ENCODE results near the gene ANGPTL7. TPM values are rescaled to one million over a fixed set of nuclear protein-coding genes. Genes with fewer than 3 reads are reported as not detected.
A peak's percentile ranks its signal among the peaks of the same experiment; 100 is the strongest.

ANGPTL7 gene
- total RNA-seq, 4 donors from 2014 or later: 1.3 TPM; not detected in 3

DNA sequence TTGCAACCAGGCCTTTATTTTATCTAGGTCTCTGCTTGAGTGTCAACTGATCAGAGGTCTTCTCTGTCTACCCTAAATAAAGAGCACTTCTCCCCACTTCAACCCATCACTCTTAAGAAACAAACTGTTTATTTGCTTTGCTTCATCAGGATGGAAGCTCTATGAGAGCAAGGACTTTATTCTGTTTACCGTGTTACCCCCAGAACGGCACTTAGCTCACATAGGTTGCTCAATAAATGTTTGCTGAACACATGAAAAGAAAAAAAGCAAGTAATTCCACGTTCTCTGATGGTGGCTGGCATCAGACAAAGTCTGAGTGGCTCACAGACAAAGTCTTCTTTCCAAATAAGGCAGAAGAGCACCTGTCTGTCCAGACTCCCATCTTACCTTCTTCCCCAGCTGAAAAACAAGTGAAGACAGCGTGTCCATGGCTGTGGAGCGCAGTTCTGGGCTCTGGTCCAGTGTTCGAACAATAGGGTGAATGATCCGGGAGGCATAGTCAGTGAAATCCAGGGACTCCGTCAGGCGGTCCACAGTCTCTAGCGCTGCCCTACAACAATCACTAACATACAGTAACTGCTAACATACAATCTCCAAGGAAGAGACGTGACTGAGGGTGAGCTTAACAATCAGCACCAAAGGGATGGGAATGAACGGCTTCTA is 22.9 kb downstream of the ANGPTL7 start:
- Histone ChIP-seq H3K9me3 (no peaks in the 10 kb centered on the region), H3K27me3 (no peaks in the 10 kb centered on the region), H3K4me1 (no peaks in the 10 kb centered on the region), H3K36me3 (peaks cover 0 to 94% (median 3%) of the 10 kb centered on the region in 3 donors), H3K4me3 (no peak overlapping the region), H3K27ac (no peak overlapping the region)
- TF ChIP-seq, protein P1, sequence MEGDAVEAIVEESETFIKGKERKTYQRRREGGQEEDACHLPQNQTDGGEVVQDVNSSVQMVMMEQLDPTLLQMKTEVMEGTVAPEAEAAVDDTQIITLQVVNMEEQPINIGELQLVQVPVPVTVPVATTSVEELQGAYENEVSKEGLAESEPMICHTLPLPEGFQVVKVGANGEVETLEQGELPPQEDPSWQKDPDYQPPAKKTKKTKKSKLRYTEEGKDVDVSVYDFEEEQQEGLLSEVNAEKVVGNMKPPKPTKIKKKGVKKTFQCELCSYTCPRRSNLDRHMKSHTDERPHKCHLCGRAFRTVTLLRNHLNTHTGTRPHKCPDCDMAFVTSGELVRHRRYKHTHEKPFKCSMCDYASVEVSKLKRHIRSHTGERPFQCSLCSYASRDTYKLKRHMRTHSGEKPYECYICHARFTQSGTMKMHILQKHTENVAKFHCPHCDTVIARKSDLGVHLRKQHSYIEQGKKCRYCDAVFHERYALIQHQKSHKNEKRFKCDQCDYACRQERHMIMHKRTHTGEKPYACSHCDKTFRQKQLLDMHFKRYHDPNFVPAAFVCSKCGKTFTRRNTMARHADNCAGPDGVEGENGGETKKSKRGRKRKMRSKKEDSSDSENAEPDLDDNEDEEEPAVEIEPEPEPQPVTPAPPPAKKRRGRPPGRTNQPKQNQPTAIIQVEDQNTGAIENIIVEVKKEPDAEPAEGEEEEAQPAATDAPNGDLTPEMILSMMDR (IDR thresholded peaks at IDR 0.05): no peak
- no peak for TF ChIP-seq POLR2A (IDR thresholded peaks at IDR 0.05)
- no peak for DNase-seq

DNA sequence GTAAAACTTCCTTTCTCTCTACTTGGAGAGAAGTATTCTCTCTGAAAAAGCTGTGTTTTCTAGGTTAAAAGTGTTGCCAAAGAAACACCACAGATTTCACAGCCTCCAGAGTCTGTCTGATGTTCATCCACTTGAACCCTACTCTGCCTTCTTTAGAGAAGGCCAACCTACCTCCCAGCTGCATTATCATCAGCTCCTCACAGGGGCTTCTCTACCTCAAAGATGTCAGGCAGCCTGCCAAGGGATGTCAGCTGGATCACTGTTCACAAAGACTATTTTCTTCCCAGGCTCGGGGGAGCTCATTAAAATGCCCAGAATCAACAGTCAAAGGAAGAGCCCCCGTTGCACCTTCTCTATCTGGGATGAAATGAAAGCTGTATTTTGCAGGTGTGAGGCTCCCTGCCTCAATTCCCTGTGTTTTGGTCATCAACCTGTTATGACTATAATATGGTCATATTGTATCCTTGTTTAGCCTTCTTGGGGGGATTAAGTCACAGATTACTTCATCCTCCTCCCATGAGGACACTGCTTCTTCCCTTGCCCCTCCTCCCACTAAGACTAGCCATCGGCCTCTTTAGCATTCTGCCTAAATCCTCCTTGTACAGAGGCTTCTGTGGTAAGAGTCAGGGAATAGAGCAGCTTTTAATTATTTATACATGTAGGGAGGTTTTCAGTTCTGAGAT is 25.7 kb downstream of the ANGPTL7 start:
- DNase-seq: no peak
- H3K36me3 ChIP-seq: peaks cover 0 to 95% (median 3%) of the 10 kb centered on the region in 3 donors
- no peak overlapping the region for H3K4me3 ChIP-seq
- no peaks in the 10 kb centered on the region for H3K27me3 ChIP-seq
- no peak overlapping the region for H3K27ac ChIP-seq
- TF ChIP-seq, protein P1 (IDR thresholded peaks at IDR 0.05): no peak
- no peak for TF ChIP-seq POLR2A (IDR thresholded peaks at IDR 0.05)
- H3K4me1 ChIP-seq: no peaks in the 10 kb centered on the region
- no peaks in the 10 kb centered on the region for H3K9me3 ChIP-seq

DNA sequence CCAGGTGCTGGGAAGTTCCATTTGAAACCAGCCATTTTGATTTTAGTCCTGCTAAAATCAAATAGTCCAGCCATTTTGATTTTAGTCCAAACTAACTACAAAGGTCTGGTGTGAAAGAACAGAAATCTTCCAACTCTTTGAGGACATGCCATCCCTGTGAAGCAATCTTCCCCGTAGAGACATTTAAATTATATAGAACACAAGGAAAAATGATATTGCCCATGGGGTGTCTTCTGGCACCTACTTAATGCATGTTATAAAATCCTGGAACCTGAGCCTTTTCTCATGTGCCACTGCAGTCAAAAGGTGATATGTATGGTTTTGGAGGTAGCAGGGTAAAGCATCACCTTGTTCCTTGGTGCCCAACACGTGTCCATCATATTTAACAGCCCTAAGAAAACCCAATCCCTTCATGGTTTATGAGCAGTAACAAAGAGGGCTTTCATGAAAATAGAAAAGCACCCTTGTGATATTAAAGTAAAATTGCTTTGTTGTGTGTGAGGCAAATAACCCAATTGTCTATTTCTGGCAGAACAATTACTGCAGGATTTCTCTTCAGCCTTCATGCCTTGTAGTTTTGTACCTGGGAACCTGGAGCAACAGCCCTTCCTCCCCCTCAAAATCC is 26.3 kb downstream of the ANGPTL7 start:
- Histone ChIP-seq H3K4me1 (no peaks in the 10 kb centered on the region), H3K36me3 (peaks cover 0 to 89% (median 3%) of the 10 kb centered on the region in 3 donors), H3K9me3 (no peaks in the 10 kb centered on the region), H3K27me3 (no peaks in the 10 kb centered on the region), H3K4me3 (no peak overlapping the region), H3K27ac (no peak overlapping the region)
- no peak for DNase-seq
- TF ChIP-seq POLR2A (IDR thresholded peaks at IDR 0.05): no peak
- TF ChIP-seq, protein P1 (IDR thresholded peaks at IDR 0.05): no peak

DNA sequence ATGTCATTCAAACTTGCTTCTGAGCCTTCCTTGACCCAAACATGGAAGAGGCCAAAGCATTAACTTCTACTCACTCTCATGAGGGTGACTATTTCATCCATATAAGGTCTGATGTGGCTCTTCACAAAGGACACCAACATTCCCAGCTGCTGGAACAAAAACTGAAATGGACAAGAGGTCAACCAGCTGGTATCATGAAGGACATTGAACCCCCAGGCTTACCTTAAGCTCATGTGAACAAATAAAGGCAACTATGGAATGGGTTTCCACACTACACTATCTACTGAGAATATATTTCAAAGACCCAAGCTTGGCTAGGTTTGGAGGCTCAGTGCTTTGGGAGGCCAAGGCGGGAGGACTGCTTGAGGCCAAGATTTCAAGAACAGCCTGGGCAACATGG is 26.9 kb downstream of the ANGPTL7 start:
- DNase-seq: no peak
- H3K4me3 ChIP-seq: no peak overlapping the region
- H3K9me3 ChIP-seq: no peaks in the 10 kb centered on the region
- peaks cover 0 to 88% (median 3%) of the 10 kb centered on the region in 3 donors for H3K36me3 ChIP-seq
- no peaks in the 10 kb centered on the region for H3K27me3 ChIP-seq
- no peak for TF ChIP-seq POLR2A (IDR thresholded peaks at IDR 0.05)
- TF ChIP-seq, protein P1 (IDR thresholded peaks at IDR 0.05): no peak
- H3K4me1 ChIP-seq: no peaks in the 10 kb centered on the region
- no peak overlapping the region for H3K27ac ChIP-seq

DNA sequence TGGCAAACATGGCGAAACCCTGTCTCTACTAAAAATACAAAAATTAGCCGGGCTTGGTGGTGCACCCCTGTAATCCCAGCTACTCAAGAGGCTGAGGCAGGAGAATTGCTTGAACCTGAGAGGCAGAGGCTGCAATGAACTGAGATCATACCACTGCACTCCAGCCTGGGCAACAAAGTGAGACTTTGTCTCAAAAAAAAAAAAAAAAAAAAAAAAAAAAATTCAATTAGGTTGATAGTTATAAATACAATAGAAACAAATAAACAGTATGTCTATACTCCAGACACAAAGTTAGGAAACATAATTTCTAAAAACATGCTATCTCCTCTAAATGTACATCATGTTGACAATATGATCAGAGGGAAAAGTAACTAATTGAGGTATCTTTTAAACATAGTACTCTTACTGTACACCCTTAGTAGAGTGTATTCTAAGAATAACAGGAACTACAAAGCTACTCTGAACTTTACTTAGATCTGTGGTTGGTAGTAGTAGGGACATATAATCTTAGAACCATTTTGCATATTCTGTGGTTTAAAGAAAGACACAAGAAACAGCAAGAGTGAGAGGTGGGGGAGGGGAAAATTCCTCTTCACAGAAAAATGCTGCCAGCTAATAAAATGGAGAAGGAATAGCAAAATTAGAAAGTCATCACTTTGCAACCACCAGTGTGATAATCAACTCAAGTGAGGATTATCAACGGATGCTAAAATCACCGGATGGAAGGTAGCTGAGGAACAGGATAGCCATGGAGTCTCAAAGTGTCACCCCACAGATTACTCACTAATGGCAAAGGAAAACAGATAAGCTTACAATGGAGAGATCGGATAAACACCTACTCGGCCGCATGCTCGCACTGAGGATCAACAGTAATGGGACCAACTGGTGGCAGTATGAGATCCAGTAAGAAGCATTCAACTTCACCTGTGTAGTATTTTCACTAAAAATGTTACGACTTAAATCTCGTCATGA is 38.2 kb downstream of the ANGPTL7 start:
- no peak for DNase-seq
- Histone ChIP-seq H3K4me3 (no peak overlapping the region), H3K4me1 (no peaks in the 10 kb centered on the region), H3K36me3 (peaks cover 0 to 81% (median 0%) of the 10 kb centered on the region in 3 donors), H3K9me3 (no peaks in the 10 kb centered on the region), H3K27me3 (no peaks in the 10 kb centered on the region), H3K27ac (peak overlapping the region in 1 of 4 donors; percentile 49)
- no peak for TF ChIP-seq POLR2A (IDR thresholded peaks at IDR 0.05)
- TF ChIP-seq, protein P1 (IDR thresholded peaks at IDR 0.05): no peak

Data from Peyer's patch (tissue), 4 donors.